Muscle layer of colon (tissue), 2 donors: Measurements from ENCODE around the gene MYO1G.
"Not testable (repeated sequence)": the region's sequence is repeated elsewhere in the genome, so short reads cannot be mapped to it uniquely, and the experiment has no call there.

ENCODE experiments used
- H3K27ac ChIP-seq: one replicate; pipeline ENCODE4 v1.7.0; 2013; ENCODE audit warnings: low read depth, mild to moderate bottlenecking, low read length, moderate library complexity
- H3K27me3 ChIP-seq, 2 donors: one replicate each; pipeline ENCODE4 v1.7.0; 2013; ENCODE audit warnings: low read length in 2 of 2, mild to moderate bottlenecking in 2 of 2; ENCODE audit not compliant: insufficient read depth in 2 of 2, control insufficient read depth in 1 of 2
- H3K36me3 ChIP-seq: one replicate; pipeline ENCODE4 v1.7.0; 2013; ENCODE audit warnings: mild to moderate bottlenecking, low read length; ENCODE audit not compliant: insufficient read depth
- H3K4me1 ChIP-seq: one replicate; pipeline ENCODE4 v1.7.0; 2013; ENCODE audit warnings: mild to moderate bottlenecking, low read length; ENCODE audit not compliant: insufficient read depth
- H3K4me3 ChIP-seq, 2 donors: one replicate each; pipeline ENCODE4 v1.7.0; 2013; ENCODE audit warnings: low read length in 2 of 2, low read depth in 1 of 2, mild to moderate bottlenecking in 1 of 2, moderate library complexity in 1 of 2
- H3K9ac ChIP-seq: one replicate; pipeline ENCODE4 v1.7.0; 2013; ENCODE audit warnings: low read length
- H3K9me3 ChIP-seq: one replicate; pipeline ENCODE4 v1.7.0; 2013; ENCODE audit warnings: mild to moderate bottlenecking, low read length
- donor health status: abdominal sarcoma.
- donor health status: Adenocarcinoma of cecum.

MYO1G gene

DNA sequence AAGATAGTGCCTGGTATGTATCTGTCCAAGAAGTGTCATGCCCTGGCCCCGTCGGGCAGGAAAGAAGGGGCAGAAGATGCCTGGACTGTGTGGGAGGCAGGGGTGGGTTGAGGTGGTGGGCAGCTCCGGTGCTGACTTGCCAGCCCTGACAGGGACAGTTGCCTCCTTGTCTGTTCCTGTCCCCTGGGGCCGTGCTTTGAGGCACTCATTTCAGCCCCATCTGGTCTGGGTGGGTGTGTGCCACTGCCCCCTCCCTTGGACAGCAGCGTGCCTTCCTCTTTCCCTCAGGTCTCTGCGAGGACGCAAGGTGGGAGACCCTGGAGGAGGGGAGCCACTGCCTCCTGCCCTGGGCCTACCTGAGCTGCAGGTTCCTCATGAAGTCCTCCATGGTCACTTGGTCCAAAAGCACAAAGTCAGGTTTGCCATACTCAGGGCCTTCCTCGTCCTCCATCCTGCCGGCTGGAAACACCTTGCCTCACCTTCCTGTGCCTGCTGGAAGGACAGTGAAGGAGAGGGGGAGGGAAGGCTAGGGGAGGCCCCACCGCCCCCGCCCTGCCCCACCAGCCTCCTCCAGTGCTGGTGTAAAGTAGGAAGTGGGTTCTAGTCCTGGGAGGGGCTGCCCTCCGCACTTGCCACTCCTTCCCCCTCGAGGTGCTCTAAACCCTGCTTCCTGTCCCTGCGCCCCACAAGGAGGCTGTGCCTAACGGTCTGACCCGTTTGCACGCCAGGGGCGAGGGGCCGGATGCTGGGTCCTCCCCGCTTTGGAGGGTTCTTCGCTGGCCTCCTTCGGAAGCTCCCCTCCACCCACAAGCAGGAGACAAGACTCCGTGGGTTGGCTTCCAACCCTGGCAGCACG is at the start of gene MYO1G:
TSS of gene MYO1G (minus strand) at position 505 of the 856 bp plus-strand sequence. CDS start at position 451, 54 bp downstream.
- no peak within 1 kb of the TSS for H3K4me3 ChIP-seq
- H3K9me3 ChIP-seq = no peaks in the 10 kb centered on the region
- H3K36me3 ChIP-seq = peaks cover 17% of the 10 kb centered on the region
- no peak within 1 kb of the TSS for H3K9ac ChIP-seq
- no peaks in the 10 kb centered on the region for H3K27me3 ChIP-seq
- no peaks in the 10 kb centered on the region for H3K4me1 ChIP-seq
- H3K27ac ChIP-seq = no peak within 1 kb of the TSS

DNA sequence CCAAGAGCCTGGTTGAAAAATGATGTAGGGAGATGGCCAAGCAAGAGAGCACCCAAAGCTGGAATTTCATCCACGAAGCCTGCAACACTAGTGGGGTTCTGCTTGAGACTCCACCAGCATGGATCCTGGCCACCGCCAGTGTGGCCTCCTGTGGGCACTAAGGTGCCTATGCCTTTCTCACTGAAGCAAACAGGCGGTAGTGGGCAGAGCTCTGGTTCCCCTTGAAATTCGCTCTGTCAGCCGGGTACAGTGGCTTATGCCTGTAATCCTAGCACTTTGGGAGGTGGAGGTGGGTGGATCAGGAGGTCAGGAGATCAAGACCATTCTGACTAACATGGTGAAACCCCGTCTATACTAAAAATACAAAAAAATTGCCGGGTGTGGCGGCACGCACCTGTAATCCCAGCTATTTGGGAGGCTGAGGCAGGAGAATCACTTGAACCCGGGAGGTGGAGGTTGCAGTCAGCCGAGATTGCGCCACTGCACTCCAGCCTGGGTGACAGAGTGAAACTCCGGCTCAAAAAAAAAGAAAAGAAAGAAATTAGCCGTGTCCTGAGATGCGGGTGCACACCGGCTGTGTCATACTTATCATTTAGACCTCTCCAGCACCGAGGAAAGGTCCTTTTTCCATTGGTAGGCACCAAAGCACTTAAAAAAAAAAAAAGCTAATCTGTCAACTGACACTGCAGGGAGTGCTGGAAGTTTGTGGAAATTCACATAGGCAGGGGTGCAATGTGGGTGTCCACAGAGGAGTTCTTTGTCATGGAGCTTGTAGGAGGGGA is 49.5 kb upstream of the MYO1G start:
- no peak overlapping the region for H3K4me3 ChIP-seq

DNA sequence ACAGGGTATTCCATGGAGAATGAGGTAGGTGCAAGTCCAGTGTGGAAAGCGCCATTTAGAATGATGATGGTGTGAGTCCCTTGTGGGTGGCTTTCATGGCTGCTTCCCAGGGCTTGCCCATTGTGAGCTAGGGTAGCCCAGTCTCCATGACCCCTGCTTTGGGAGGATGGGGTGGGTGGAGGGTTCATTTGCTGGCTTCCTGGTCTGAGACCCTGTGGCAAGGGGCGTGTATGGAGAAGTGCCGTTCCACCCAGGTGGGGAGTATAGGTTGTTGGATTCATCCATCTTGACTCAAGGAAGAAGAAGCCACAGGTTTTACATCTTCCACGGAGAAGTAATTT is 48.9 kb upstream of the MYO1G start:
- Histone ChIP-seq H3K27ac (no peak overlapping the region), H3K4me3 (no peak overlapping the region), H3K27me3 (no peaks in the 10 kb centered on the region), H3K9me3 (no peaks in the 10 kb centered on the region), H3K36me3 (peaks cover 7% of the 10 kb centered on the region), H3K9ac (no peak overlapping the region), H3K4me1 (no peaks in the 10 kb centered on the region)

More for the DNA sequence above, 49.5 kb upstream of the MYO1G start:
- no peak overlapping the region for H3K9ac ChIP-seq
- no peak overlapping the region for H3K27ac ChIP-seq
- no peaks in the 10 kb centered on the region for H3K4me1 ChIP-seq
- no peaks in the 10 kb centered on the region for H3K27me3 ChIP-seq
- peaks cover 7% of the 10 kb centered on the region for H3K36me3 ChIP-seq
- no peaks in the 10 kb centered on the region for H3K9me3 ChIP-seq

DNA sequence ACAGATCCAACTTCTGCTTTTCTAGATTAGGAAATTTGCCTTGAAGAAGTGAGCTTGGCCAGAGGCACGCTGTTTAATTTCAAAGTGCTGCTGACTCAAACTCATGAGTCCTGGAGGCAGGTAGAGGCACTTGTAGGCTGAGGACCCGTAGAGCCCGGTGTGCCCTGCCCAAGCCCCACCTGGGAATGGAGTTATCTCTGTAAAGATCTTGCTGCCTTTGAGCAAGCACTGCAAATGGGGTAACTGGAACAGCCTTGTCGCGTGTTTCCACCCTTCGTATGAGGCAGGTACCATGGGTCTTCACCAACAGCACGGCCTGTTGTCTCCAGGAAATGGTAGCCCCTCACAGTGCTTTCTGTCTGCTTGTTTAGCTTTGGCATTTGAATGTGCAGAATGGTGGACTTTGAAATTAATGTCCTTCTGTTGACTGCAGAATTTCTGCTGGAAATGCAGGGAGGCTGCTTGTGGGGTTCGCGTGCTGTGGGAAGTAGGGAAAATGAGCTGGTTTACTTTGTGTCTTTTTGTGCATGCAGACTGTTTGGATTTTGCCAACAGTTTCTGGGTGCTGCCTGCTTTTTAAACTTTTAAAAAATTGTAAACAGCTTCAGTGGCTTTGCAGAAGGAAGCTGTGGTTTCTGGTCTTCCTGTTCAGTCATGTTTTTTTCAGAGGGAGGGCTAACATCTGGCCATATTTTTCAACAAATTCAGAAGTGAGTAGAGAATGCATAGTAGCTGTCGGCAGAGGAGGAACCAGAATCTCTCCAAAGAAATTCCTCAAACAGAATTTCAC is 48.4 kb upstream of the MYO1G start:
- Histone ChIP-seq H3K27me3 (no peaks in the 10 kb centered on the region), H3K9ac (no peak overlapping the region), H3K4me3 (no peak overlapping the region), H3K4me1 (no peaks in the 10 kb centered on the region), H3K9me3 (no peaks in the 10 kb centered on the region), H3K36me3 (peaks cover 7% of the 10 kb centered on the region), H3K27ac (no peak overlapping the region)

GRCh38 chr7:45026013-45026412 is 47.2 kb upstream of the MYO1G start:
- Histone ChIP-seq H3K9me3 (no peaks in the 10 kb centered on the region), H3K4me1 (no peaks in the 10 kb centered on the region), H3K27ac (no peak overlapping the region), H3K4me3 (no peak overlapping the region), H3K27me3 (no peaks in the 10 kb centered on the region), H3K36me3 (peaks cover 7% of the 10 kb centered on the region), H3K9ac (no peak overlapping the region)

GRCh38 chr7:45025473-45025872 is 46.7 kb upstream of the MYO1G start:
- H3K4me1 ChIP-seq, H3K36me3 ChIP-seq, H3K27me3 ChIP-seq, H3K9ac ChIP-seq, H3K4me3 ChIP-seq, H3K27ac ChIP-seq, H3K9me3 ChIP-seq: not testable (repeated sequence)

DNA sequence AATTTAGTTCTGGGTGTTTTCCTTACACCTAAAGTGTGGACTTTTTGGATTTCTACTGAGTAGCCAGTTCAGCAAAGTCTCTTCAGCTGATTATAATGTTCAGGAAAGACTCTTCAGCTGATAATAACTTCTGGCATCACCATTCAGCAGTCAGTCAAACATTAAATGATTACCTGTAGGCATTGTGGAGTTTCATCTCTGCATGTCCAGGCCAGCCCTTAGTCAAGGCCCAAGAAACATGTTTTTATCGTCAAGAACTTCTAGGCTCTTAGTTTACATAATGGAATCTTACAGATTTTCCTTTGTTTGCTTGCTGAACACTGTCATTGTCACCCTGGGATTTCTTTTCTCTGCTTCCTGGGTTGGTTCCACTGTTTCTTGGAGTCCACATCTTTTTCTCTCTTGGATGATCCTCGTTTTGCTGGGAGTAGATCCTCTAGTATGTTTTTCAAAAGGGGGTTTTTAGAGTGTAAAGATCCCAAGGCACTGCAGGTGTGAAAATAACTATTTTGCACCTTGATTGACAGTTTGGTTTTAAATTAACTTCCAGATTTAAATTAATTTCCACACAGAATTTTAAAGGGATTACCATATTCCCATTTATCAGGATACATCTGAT is 45.4 kb upstream of the MYO1G start:
- no peak overlapping the region for H3K9ac ChIP-seq
- no peaks in the 10 kb centered on the region for H3K27me3 ChIP-seq
- no peaks in the 10 kb centered on the region for H3K9me3 ChIP-seq
- H3K4me3 ChIP-seq = no peak overlapping the region
- H3K27ac ChIP-seq = no peak overlapping the region
- no peaks in the 10 kb centered on the region for H3K4me1 ChIP-seq
- H3K36me3 ChIP-seq = peaks cover 9% of the 10 kb centered on the region

DNA sequence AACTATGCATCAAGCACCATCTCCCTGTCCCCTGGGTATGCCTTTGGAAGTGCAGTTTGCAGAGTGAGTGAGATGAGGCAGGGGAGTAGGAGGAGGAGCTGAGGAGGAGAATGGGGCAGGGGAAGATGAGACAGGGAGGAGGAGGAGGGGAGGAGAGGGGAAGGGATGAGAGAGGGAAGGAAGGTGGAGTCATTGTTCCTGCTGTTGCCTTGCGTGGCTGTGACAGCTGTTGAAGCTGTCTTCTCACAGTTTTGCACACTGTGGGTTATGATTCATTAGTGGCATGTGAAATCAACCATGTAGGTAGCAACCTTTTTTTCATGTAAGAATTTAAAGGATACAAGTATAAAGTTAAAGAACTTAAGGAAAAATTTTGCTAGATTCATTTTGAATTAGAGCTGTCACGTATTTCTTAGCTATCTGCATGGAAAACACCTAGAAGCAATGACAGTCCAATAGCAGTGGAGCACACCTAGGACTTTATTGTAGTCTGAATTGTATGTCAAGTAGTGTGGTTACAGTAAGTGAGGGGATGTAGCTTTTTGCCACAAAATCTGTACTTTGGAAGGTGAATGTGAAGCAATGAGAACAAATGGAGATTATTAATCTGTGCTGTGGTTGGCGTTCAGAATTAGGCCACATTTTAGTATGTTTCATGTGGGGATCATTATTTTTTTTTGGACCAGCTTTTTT is 42.9 kb upstream of the MYO1G start:
- Histone ChIP-seq H3K36me3 (peaks cover 6% of the 10 kb centered on the region), H3K27ac (no peak overlapping the region), H3K9ac (no peak overlapping the region), H3K4me1 (no peaks in the 10 kb centered on the region), H3K9me3 (no peaks in the 10 kb centered on the region), H3K4me3 (no peak overlapping the region), H3K27me3 (no peaks in the 10 kb centered on the region)

DNA sequence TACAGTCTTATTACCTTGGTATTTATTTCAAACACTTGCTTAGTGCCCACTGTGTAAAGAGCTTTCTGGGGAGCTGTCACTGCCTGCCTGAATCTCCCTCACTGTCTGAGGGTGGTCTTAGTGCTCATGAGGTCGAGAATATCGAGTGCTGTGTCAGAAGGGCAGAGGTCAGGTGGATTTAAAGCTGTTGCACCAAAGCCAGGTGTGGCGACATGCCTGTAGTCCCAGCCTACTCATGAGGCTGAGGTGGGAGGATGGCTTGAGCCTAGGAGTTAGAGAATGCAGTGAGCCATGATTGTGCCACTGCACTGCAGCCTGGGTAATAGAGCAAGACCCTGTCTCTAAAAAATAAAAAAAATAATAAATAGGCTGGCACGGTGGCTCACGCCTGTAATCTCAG is 42.1 kb upstream of the MYO1G start:
- Histone ChIP-seq H3K27ac (no peak overlapping the region), H3K4me3 (no peak overlapping the region), H3K9ac (no peak overlapping the region)

GRCh38 chr7:45017253-45017652 is 38.4 kb upstream of the MYO1G start:
- H3K9ac ChIP-seq = no peak overlapping the region
- H3K36me3 ChIP-seq = peaks cover 4% of the 10 kb centered on the region
- H3K4me3 ChIP-seq = no peak overlapping the region
- no peaks in the 10 kb centered on the region for H3K9me3 ChIP-seq
- no peak overlapping the region for H3K27ac ChIP-seq
- H3K27me3 ChIP-seq = no peaks in the 10 kb centered on the region
- no peaks in the 10 kb centered on the region for H3K4me1 ChIP-seq

More for the DNA sequence above, 42.1 kb upstream of the MYO1G start:
- no peaks in the 10 kb centered on the region for H3K27me3 ChIP-seq
- no peaks in the 10 kb centered on the region for H3K9me3 ChIP-seq
- peaks cover 4% of the 10 kb centered on the region for H3K36me3 ChIP-seq
- H3K4me1 ChIP-seq = no peaks in the 10 kb centered on the region
